Colonic mucosa (tissue), 4 donors: ENCODE measurements around the gene MGRN1. TPM values are rescaled to one million over a fixed set of nuclear protein-coding genes. Genes with fewer than 3 reads are reported as not detected.

Source experiments
- DNase-seq: peaks from one replicate; pipeline ENCODE4 v3.0.0-alpha.2; 2020
- H3K27ac ChIP-seq: fragments of 200-600 bp; one replicate; pipeline ENCODE4 v1.8.0; 2021
- H3K27me3 ChIP-seq: fragments of 200-600 bp; one replicate; pipeline ENCODE4 v1.8.0; 2021
- H3K36me3 ChIP-seq: fragments of 200-600 bp; one replicate; pipeline ENCODE4 v1.8.0; 2021
- H3K4me1 ChIP-seq: fragments of 200-600 bp; one replicate; pipeline ENCODE4 v1.8.0; 2021; ENCODE audit warnings: mild to moderate bottlenecking
- H3K4me3 ChIP-seq: fragments of 200-600 bp; one replicate; pipeline ENCODE4 v1.8.0; 2021
- H3K9ac ChIP-seq, 2 donors: one replicate each; pipeline ENCODE4 v1.7.0; 2013; ENCODE audit warnings: control low read depth in 2 of 2, low read depth in 2 of 2, low read length in 2 of 2
- H3K9me3 ChIP-seq: fragments of 200-600 bp; one replicate; pipeline ENCODE4 v1.8.0; 2021
- CTCF ChIP-seq: fragments of 200-600 bp; IDR thresholded peaks from one replicate; pipeline ENCODE4 v1.8.0; 2022; ENCODE audit warnings: antibody characterized with exemption, mild to moderate bottlenecking
- intact Hi-C: fragments of 100-400 bp; cut with DNase I; formaldehyde crosslinking; loops from one replicate; pipeline ENCODE4 v1.14.1; 2022
- total RNA-seq, 2 donors: library from RNA; stranded (reverse); fragmentation: NEBNext Ultra II Directional in 1 of 2; extraction: Animal tissue kit (Norgen Biotek cat#: 25700) in 1 of 2; gene quantifications; one replicate each; pipeline ENCODE4 v1.2.1, GENCODE V29; 2021
- donor health status: healthy.
- donor health status: DM: no; HTN: no; CAD: no.
- donor health status: DM: no; HTN: no; CAD: no.

MGRN1 gene
- total RNA-seq, 2 donors from 2014 or later = 75.2 to 79.3 TPM

GRCh38 chr16:4591706-4592470 lies 32.7 kb upstream of the MGRN1 start:
- intact Hi-C loops = no loop called here
- Histone ChIP-seq H3K27me3 (no peaks in the 10 kb centered on the region), H3K27ac (no peak overlapping the region), H3K4me3 (no peak overlapping the region), H3K9me3 (no peaks in the 10 kb centered on the region), H3K4me1 (no peaks in the 10 kb centered on the region), H3K36me3 (no peaks in the 10 kb centered on the region), H3K9ac (no peak overlapping the region)
- no peak for DNase-seq
- no peak for TF ChIP-seq CTCF

GRCh38 chr16:4593086-4593485 lies 31.5 kb upstream of the MGRN1 start:
- Histone ChIP-seq H3K4me1 (no peaks in the 10 kb centered on the region), H3K4me3 (no peak overlapping the region), H3K9ac (no peak overlapping the region), H3K27me3 (no peaks in the 10 kb centered on the region), H3K36me3 (no peaks in the 10 kb centered on the region), H3K27ac (no peak overlapping the region), H3K9me3 (no peaks in the 10 kb centered on the region)
- intact Hi-C loops = no loop called here
- DNase-seq = no peak
- TF ChIP-seq CTCF = no peak

GRCh38 chr16:4594433-4595410 lies 29.9 kb upstream of the MGRN1 start:
- TF ChIP-seq CTCF = no peak
- no peak overlapping the region for H3K27ac ChIP-seq
- no peak for DNase-seq
- H3K4me1 ChIP-seq = no peaks in the 10 kb centered on the region
- H3K27me3 ChIP-seq = no peaks in the 10 kb centered on the region
- intact Hi-C loops = no loop called here
- H3K9me3 ChIP-seq = no peaks in the 10 kb centered on the region
- no peak overlapping the region for H3K4me3 ChIP-seq
- no peak overlapping the region for H3K9ac ChIP-seq
- H3K36me3 ChIP-seq = no peaks in the 10 kb centered on the region

GRCh38 chr16:4597174-4597573 lies 27.5 kb upstream of the MGRN1 start:
- no peak overlapping the region for H3K27ac ChIP-seq
- H3K4me3 ChIP-seq = no peak overlapping the region
- intact Hi-C loops = no loop called here
- H3K36me3 ChIP-seq = no peaks in the 10 kb centered on the region
- no peaks in the 10 kb centered on the region for H3K4me1 ChIP-seq
- H3K27me3 ChIP-seq = no peaks in the 10 kb centered on the region
- no peaks in the 10 kb centered on the region for H3K9me3 ChIP-seq
- no peak overlapping the region for H3K9ac ChIP-seq
- TF ChIP-seq CTCF = no peak
- no peak for DNase-seq

GRCh38 chr16:4599037-4599436 lies 25.6 kb upstream of the MGRN1 start:
- no peak for TF ChIP-seq CTCF
- no peak for DNase-seq
- Histone ChIP-seq H3K9ac (no peak overlapping the region), H3K27ac (no peak overlapping the region), H3K4me3 (no peak overlapping the region), H3K9me3 (no peaks in the 10 kb centered on the region), H3K36me3 (no peaks in the 10 kb centered on the region), H3K27me3 (peaks cover 4% of the 10 kb centered on the region), H3K4me1 (no peaks in the 10 kb centered on the region)
- intact Hi-C loops = no loop called here
